HK-2 (cell line): ENCODE measurements around the gene ZBTB20.
"Not testable (repeated sequence)": the region's sequence is repeated elsewhere in the genome, so short reads cannot be mapped to it uniquely, and the experiment has no call there.

ENCODE experiments used
- DNase-seq: peaks from one replicate; pipeline ENCODE4 v3.0.0-alpha.2; 2018; ENCODE audit not compliant: unreplicated experiment

ZBTB20 gene

DNA sequence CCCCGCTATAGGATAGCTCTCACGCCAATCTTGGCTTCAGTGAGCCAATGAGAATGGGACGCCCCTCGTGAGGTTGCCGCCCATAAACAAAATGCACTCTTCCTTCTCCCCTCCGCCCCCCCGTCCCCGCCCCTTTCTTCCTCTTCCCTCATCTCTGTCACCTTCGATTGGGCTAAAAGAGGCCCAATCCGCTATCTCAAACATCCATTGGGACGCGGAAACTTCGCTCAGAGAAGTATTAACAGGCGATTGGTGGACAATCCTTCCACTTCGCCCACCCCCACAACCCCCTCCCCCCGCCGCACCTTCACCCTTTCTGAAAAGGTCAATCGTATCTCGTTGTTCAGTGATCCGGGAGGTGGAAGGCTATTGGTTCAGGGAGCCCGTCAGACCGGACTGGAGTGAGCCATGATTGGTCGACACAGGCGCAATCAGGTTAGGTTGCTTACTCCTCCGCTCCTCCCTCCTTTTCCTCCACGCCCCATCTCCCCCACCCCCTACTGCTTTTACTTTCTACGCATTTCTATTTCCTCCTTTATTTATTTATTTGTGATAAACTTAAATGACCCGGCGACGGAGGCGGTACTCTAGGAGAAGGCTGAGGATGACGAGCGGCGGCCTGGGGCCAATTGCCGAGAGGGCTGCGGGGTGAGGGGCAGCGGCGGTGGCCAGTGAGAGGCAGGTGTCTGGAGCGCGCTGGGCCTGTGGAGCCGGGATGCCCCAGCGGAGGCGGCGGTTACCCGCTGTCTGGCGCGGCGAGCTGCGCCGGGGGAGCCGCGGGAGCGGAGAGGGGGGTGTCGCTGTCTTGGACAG, 447 bp upstream of the ZBTB20 start:
- peak; percentile 99 for DNase-seq

DNA sequence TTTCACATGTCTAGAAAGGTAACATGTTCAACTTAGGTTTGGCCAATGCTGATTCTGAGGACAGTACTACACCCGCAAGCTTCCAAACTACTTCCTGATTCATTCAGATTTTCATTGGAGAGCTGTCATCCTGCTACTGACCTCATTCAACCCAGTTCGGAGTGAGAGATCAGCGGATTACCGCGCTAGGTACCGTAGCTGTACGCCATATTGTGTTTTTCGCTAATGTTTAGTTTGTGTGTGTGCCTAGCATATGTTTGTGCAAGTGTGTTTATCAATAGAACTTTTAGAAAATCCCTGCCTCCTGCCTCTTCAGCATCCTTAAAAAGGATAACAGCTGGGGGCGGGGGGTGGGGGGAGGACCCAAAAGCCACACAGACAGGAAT, 1.1 kb downstream of the ZBTB20 start:
- peak; percentile 44 for DNase-seq

DNA sequence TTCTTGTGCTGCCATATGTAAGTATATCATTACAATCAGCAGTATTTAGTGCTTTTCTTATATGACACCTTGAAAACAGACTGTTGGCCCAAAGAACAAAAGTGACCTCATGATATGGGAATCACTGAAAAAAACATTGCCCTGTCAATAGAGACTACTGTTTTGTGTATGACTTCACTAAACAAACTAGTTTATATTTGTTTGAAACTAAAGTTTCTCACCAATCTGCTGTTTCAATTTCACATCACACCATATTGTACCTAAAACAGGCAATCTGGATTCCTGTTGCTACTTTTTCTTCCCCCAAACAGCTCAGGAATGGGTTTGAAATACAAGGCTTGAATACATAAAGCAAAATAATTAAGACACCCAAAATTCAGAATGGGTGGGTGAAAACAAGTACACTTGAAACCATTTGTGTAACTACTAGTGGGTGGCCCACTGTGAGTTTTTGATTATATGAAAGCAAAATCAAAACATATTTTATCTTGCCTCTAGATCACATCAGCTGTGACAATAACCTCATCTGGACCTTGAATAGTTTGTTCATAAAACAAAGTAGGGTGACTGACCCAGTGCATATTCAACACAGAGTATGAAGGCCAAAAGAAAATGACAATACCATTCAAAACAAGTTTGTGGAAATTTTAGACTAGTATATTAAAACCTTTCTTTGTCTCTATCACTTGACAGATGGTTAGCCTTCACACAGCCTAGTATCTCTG, 5.9 kb downstream of the ZBTB20 start:
- no peak for DNase-seq

DNA sequence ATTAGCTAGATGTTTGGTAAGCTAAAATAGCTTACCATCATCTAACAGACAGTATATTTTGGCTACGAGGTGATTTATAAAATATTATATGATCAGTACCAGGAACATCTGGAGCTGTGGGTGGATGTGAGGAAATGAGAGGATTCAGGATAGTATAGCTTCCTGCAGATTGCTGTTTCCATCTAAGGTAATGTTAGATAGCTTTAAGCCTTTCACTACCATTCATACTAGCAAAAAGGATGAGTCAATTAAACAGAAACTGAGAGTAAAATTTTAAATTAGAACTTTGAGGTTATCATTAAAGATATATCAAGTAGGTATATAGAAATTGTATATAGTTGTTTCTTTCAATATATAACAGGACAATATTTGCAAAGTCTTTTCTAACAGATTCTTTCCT, 8.0 kb downstream of the ZBTB20 start:
- DNase-seq, result no peak

DNA sequence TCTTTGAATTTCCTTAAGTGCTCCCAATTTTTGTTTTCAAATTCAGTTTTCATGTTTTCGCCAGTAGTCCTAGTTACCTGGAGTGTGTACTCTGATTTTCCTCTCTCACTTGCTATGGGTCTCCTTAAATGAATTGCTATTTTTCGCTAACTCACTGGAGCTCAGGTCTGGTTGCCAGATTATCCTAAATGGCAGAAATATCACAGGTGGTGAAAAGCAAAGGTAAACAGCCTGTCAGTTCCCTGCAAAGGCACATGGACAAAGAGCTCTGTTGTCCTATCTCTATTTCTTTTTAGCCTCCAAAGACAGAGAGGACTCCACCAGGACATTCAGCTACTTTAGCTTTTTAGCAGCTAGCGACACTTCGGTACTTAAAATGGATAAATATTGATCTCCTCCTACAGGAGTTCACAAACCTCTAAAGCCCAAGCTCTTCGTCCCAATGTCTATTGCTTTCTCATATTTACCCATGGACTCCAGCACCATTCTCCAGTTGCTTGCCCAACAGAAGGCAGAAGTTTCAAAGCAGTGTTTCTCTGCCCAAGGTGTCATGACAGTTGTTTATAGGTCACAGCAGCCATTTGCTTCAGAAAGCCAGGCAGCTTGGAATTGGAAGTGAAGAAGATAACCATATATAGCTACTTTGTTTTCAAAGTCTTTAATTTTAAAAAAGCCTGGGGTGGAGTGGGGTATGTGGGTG, 12.3 kb downstream of the ZBTB20 start:
- DNase-seq, result no peak

DNA sequence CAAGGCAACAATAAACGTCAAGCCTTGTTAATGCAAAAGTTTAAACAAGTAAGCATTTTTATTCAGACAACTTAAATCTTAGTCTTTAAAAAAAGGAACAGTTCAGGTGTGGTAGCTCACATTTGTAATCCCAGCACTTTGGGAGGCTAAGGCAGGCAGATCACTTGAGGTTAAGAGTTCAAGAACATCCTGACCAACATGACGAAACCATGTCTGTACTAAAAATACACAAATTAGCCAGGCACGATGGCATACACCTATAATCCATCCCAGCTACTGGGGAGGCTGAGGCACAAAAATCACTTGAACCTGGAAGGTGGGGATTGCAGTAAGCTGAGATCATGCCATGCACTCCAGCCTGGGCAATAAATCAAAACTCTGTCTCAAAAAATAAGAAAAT, 19.9 kb downstream of the ZBTB20 start:
- no peak for DNase-seq

DNA sequence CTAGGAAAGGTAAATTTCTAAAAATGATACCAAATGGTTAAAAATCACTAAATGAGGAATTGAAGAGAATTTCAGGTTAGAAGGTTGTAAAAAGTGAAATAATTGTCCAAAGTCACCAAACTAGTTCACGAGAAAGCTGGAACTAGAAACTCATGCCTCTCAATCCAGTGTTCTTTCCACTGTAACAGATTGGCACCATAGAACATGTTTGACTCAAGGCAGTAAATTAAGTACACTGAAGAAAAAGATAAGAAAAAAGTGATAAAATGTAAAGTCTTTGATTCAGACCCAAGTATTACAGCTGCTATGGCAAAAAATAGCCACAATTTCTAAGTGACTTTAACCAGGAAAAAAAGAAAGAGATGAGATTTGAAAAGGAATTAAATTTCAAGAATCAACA, 26.5 kb downstream of the ZBTB20 start:
- DNase-seq, result no peak

DNA sequence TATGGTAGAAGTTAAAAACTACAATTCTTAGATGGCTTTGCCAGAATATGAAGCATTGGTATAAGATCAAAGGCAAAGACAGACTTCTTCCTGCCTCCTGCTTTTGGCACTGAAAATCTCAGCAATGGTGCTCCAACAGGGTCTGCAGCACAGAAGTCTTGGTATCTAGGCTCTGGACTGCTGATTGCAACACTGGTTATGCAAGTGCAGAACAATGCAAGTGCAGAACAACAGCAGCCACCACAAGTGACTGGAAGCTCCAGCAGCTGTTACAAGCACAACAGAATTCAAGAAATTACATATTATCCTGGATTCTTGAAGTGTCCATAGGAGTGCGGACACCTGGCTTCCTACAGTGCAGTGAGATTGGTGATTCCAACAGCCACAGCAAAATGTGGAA, 33.7 kb downstream of the ZBTB20 start:
- no peak for DNase-seq

DNA sequence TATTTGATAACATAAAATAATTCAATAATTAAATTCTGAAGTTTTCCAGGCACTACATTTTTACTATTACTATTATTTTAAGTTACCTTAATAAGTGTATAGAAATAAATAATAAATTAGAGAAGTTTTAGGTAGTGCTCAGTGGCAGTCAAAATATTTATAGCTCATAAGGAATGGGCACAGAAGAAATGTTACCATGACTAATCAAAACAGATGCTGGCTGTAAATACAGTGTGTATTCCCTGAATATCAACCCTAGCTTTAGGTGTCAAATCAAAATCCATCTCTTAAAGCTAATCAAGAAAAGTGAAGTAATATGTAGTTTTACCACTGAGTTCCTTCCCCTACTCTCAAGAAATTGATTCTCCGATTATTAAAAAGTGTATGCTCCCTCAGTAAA, 35.5 kb downstream of the ZBTB20 start:
- no peak for DNase-seq

DNA sequence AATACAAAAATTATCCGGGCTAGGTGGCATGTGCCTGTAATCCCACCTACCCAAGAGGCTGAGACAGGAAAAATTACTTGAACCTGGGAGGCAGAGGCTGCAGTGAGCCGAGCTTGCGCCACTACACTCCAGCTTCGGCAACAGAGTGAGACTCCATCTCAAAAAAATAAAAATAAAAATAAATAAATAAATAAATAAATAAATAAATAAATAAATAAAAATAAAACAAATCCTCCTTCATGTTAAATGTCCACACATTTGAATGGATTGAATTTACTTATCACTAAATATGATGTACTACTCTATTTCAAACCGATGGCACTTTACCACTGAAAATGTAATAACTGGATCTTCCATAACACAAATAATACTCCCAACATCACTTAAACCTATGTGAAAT, 36.3 kb downstream of the ZBTB20 start:
- no peak for DNase-seq

DNA sequence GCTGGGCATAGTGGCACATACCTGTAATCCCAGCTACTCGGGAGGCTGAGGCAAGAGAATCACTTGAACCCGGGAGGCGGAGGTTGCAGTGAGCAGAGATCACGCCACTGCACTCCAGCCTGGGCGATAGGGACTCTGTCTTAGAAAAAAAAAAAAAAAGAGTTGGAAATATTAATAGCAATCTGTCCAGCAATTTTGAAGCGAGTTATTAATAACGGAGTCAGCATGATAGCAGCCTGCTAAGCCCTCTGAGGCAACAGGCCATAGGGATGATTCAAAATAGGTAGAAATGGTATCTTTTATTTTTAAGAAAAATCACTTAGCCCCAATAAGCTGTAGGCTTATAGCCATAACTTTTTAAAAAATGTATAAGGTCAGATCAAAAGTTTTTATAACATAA, 37.0 kb downstream of the ZBTB20 start:
- DNase-seq, result not testable (repeated sequence)

DNA sequence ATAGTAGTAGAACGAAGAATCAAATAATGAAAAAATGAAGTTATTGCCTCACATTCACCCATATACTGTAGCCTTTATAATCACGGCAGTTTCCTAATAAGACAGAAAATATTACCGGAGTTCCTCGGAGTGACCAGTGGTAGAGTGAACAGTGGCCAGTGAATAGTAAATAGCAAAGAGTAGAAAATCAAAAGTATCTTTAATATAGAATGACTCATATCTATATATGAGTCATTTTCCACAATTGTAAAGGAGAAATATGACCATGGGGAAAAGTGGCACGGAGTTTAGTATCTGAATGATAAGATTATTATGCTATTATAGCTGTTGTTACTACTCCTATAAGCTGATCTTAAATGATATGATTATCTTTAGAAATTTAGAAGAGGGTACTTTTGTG, 38.5 kb downstream of the ZBTB20 start:
- DNase-seq, result no peak

DNA sequence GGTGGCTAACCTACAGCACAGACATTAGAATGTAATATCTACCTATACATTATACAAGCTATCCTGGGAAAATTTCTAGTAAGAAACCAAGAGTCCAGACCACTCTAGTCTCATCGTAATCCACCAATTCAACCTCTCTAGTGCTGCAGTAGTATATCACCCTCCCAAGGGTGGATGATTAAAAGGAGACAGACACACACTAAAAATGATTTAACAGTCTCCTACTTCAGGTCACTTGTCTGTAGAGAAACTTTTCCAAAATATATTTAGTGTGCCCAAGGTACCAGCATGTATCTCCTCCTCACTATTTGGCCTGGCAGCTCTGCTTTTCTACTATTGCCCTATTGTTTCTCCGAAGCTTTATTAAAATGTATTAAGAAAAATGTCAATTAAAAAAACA, 45.0 kb downstream of the ZBTB20 start:
- DNase-seq, result no peak

DNA sequence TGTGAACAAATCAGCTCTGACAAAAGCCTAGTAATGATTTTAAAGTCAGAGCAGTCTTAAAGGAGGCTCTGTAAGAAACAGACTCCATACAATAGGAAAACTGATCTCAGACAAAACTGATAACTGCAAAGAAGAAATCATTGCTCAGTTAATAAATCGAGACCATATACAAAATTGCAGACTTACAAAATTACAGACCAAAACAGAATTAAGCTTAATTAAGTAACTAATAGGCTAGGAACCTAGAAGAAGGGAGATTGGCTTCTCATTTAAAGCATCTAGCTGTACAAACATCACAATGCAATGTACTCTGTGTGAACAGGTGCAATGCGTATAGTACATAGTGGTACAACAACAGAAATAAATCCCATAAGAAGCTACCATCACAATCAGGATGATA, 46.3 kb downstream of the ZBTB20 start:
- DNase-seq, result no peak

DNA sequence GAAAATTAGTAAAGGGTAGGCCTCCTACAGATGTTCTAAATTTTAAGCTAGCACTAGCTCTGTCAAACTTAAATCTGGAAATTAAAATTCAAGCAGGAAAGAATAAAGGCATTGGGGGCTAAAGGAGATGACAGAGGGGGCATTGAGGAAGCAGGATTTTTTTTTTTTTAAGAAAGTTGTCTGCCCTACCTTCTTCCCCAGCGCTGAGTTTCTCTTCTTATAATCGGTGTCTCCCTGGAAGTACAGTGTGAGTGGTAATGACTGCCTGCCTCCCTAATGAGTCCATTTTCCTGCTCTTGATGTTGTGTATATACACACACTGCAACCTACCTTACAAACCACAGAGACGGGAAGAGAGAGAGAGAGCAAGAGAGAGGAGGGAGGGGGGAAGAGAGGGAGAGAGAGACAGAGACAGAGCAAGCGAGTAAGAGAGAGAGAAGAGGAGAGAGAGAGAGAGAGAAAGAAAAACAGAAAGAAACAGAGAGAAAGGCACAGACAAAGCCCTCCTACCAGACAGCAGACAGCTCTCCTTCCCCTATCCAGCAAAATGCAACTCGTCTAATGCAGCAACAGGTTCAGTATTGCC, 47.0 kb downstream of the ZBTB20 start:
- DNase-seq, result peak; percentile 15

DNA sequence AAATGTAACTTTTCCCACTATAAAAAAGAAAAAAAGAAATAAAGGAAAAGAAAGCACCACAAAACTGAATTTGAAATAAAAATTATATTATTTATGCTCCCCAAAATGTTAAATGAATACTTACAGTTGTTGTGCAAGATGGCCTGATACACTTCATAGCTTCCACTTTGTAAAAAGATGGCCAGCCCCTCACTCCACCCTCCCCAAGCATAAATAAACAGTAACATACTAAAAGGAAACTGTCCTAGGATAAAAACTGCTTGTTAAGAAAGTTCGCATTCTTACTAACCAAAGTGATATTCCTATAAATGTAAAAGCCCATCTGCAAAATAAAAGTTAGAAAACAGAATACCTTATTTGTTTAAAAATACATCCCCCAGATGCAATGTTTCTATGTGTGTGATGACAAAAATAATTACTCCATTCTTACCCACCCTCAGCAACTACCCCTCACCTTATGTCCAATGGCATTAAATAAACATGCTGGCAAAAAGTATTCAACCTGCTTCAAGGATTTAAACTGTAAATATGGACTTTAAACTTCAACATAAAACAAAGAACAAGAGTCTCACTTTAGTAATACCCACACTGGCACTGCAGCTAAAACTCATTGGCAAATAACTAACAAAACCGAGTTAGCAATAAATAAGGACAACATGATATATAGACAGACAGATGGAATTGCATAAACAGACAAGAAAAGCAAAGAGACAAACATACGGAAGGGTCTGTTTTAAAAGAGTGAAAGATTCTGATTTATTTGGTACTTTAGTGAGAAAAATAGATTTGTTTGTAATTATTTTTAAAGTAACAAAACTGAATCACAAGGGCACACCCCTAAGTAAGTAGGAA, 47.7 kb downstream of the ZBTB20 start:
- DNase-seq, result no peak

DNA sequence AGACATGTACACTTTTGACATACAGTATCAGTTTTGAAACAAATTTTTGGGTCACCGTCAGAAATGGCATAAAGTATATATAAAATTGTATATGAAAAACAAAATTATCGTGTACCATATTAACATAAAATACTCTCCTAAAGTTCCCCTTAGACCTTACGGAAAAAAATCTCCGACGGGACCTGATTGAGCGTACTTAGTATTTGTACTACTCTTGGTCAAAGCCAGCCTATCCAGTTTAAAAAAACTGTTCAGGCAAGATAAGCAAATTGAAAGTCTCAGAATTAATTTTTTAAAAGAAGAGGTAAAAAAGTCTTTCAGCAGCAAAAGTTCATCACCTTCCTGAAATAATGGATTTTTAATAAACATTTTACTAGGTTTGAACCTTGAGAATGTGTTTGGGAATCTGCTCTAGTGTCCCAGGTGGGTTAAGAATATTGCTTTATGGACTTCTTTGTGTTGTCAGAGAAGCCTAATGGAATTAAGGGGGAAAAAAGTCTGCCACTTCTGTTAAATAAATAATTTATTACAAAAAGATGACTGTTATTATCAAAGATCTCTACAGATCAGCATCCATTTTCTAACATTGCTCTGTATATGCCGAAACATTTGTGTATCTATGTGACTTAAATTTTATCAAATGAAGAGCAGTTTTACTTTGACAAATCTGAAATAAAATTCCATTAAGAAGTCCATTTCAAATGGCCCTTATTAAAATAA, 48.6 kb downstream of the ZBTB20 start:
- DNase-seq, result no peak

DNA sequence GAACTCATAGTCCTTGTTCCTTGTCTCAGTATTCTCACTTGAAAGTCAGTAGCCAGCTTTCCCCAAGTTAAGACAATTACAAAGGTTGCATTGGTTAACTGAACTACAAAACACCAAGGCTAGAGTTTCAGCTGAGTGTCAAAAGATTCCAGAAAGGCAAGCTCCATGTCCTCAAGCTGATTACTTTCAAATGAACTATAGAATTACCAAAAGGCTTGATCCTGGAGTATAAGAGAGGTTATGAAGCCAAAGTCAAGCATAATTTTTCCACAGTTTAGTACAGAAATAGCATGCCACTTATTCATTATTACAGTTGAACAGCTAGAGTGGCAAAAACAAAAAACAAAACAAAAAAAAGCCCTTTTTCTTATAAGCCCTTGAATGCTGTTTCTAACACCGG, 51.9 kb downstream of the ZBTB20 start:
- DNase-seq, result no peak

DNA sequence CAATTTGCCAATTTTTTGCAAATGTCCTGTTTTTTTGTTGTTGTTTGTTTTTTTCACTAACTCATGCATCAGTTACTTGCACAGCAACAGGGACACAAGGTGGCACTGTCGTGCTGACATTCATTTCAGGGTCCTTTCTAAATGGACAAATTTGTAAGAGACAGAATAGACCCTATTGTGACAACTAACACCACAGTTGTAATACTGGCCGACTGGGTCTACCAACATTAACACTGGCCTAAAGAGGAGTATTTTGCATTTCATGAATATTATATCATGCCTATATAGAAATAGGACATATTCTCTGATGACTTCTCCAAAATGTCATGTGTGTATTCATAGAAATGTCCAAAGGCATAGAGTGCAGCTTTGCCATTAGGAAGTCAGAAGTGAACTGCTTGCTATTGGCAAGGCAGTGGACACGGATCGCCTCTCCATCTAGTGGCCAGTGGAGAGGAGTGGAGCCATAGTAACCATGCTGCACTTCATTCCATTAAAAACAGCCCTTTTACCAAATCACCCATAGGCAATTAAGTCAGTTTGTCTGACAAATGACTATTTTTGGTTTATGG, 54.8 kb downstream of the ZBTB20 start:
- peak; percentile 42 for DNase-seq

DNA sequence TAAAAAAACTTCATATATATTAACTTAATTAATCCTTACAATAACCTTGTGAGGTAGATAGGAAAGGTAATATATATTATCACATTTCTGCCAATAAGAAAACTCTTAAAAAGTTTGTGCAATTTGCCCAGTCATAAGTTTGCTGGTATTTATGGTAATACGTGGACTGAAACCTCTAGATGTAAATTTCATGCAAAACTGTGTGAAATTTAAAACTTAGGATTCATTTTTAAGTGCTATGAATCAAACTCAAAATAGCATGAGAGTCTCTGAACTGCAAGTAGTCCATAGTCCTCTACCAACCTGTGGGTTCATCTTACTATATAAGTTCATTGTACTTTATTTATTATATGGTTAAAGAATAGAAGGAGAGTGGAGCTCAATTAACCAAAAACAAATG, 56.4 kb downstream of the ZBTB20 start:
- no peak for DNase-seq

DNA sequence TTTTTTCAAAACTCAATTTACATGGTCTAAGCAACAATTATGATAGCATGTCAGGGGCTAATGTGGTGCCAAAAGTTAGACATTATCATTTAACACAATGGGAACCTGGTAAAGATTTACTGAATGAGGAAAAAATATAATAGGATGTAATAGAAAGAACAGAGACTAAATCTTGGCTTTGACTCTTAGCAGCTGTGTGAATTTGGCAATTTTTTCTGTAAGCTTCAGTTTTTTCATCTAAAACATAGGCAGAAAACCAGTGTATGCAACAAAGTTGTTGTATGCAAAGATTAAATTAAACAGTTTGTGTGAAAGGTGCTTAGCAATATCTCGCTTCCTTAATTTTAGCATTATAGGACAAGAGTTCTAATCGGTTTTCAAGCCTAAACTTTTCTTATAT, 57.6 kb downstream of the ZBTB20 start:
- no peak for DNase-seq
